Mammary microvascular endothelial cell (primary cell): ENCODE measurements around the gene CD300LF. TPM values are rescaled to one million over a fixed set of nuclear protein-coding genes. Genes with fewer than 3 reads are reported as not detected.

Source experiments
- total RNA-seq: library from RNA; depleted of rRNA; stranded (reverse); fragments of >200 nt; gene quantifications from 2 replicates; pipeline ENCODE4 v1.2.3, GENCODE V29; 2015

CD300LF gene
- not detected in 2 replicates for total RNA-seq

DNA sequence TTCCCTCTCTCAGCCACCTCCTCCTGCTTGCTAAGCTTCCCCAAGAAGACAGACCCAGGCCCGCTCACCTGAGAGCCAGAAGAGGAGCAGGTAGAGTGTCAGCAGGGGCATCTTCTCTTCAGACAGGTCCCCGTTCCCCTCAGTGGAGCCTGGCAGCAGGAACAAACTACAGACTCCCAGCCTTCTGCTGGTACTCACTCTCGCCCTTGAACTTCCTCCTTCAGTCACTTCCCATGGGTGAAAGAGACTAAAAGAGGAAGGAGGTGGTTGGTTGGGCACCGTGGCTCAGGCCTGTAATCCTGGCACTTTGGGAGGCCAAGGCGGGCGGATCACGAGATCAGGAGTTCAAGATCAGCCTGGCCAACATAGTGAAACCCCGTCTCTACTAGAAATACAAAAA, at the start of gene CD300LF:
Gene CD300LF (minus strand): TSS at position 168 of the 400 bp plus-strand sequence. CDS start 57 bp downstream, at position 111.

DNA sequence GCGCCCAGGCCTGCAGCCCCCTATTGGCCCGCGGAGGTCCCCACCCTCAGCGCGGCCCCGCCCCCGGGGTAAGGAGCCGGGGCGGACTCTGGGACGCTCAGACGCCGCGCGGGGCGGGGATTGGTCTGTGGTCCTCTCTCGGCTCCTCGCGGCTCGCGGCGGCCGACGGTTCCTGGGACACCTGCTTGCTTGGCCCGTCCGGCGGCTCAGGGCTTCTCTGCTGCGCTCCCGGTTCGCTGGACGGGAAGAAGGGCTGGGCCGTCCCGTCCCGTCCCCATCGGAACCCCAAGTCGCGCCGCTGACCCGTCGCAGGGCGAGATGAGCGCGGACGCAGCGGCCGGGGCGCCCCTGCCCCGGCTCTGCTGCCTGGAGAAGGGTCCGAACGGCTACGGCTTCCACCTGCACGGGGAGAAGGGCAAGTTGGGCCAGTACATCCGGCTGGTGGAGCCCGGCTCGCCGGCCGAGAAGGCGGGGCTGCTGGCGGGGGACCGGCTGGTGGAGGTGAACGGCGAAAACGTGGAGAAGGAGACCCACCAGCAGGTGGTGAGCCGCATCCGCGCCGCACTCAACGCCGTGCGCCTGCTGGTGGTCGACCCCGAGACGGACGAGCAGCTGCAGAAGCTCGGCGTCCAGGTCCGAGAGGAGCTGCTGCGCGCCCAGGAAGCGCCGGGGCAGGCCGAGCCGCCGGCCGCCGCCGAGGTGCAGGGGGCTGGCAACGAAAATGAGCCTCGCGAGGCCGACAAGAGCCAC, 36.0 kb upstream of the CD300LF start, which contains the start of gene NHERF1:
Gene NHERF1 (plus strand): TSS at position 100 of the 750 bp plus-strand sequence. CDS start 219 bp downstream, at position 319.

DNA sequence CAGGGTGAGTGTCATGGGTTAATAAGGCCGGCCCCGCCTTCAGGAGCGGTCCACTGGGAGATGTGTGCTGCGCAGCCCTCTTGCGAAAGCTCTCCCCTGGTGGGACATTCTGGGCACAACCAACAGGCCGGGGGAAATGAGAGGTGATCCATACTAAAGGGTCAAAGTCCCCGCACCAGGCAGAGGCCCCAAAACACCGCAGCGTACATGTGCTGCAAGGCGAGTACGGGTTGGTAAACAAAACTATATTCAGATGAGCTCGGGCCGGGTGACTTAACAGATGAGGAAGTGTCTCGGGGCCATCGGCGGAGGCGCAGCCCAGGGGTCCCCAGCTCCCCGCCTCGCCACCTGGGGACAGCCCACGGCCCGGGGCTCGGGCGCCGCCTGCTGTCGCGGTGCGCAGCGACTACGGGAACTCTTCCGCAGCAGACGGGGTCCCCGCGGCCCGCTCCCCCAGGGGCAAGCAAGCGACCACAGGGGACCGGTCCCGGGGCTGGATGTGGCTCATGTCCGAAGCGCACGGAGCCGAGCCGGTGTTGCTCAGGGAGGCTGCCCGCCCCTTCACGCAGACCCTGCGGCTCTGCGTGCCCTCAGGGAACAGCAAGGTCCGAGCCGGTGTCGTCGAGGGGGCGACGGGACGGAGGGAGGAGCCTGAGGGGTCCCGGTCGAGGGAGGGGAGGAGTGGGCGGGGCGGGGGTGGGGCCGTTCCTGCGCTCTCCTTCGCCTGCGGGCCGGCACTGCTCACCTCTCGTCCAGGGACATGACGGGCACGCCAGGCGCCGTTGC, 24.0 kb upstream of the CD300LF start, which contains the start of gene RAB37:
Gene RAB37 (plus strand): TSS at position 744 of the 786 bp plus-strand sequence. CDS start 17 bp downstream, at position 761.

Other genes starting within 250 kb of the CD300LF start
- not detected in 2 replicates for gene CD300A, start 246.3 kb downstream of the CD300LF start, total RNA-seq
- not detected in 2 replicates for gene CD300LB, start 181.4 kb downstream of the CD300LF start, total RNA-seq
- gene CD300C, start 166.8 kb downstream of the CD300LF start, total RNA-seq, result not detected in 2 replicates
- gene CD300H, start 145.4 kb downstream of the CD300LF start, total RNA-seq, result not detected in 2 replicates
- gene CD300LD, start 120.6 kb downstream of the CD300LF start, total RNA-seq, result not detected in 2 replicates
- gene CD300E, start 89.2 kb downstream of the CD300LF start, total RNA-seq, result not detected in 2 replicates
- 0.40 and 0.44 TPM in 2 replicates for gene RAB37, start 24.3 kb upstream of the CD300LF start, total RNA-seq
- gene NHERF1, start 35.7 kb upstream of the CD300LF start, total RNA-seq, result 25.1 and 27.2 TPM in 2 replicates
- 15.7 and 22.2 TPM in 2 replicates for gene NAT9, start 63.4 kb upstream of the CD300LF start, total RNA-seq
- not detected in 2 replicates for gene GRIN2C, start 147.0 kb upstream of the CD300LF start, total RNA-seq
- 74.3 and 79.2 TPM in 2 replicates for gene FDXR, start 160.1 kb upstream of the CD300LF start, total RNA-seq
- not detected in 2 replicates for gene FADS6, start 180.7 kb upstream of the CD300LF start, total RNA-seq
- gene USH1G, start 210.3 kb upstream of the CD300LF start, total RNA-seq, result not detected in 2 replicates
- not detected in 2 replicates for gene OTOP2, start 211.3 kb upstream of the CD300LF start, total RNA-seq
- gene OTOP3, start 223.0 kb upstream of the CD300LF start, total RNA-seq, result not detected in 2 replicates